ENCODE results near the gene C17orf113.
"Not testable (repeated sequence)": the region's sequence is repeated elsewhere in the genome, so short reads cannot be mapped to it uniquely, and the experiment has no call there.

The C17orf113 gene

DNA sequence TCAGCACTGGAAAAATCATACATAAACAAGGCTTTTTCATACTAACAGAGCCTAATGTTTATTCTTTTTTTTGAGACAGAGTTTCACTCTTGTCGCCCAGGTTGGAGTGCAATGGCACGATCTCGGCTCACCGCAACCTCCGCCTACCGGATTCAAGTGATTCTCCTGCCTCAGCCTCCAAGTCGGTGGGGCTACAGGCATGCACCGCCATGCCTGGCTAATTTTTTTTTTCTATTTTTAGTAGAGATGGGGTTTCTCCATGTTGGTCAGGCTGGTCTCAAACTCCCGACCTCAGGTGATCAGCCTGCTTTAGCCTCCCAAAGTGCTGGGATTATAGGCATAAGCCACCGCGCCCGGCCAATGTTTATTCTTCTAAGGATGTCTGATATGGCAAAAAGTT lies 36.7 kb downstream of the C17orf113 start:
- DNase-seq, result not testable (repeated sequence)

DNA sequence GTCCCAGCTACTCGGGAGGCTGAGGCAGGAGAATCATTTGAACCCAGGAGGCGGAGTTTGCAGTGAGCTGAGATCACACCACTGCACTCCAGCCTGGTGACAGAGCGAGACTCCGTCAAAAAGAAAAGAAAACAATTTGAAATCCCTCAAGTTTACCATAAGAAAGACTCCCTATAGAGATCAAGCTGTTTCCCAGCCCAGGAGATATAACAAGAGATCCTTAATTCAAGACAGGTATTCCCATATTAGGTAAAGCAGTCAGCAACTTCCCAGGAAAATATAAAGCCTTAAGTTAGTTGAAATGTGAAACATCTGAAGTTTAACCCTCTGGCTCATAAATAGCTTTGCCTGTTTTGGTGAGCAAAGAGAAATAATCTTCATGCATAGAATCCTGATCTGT lies 38.0 kb downstream of the C17orf113 start:
- not testable (repeated sequence) for DNase-seq

DNA sequence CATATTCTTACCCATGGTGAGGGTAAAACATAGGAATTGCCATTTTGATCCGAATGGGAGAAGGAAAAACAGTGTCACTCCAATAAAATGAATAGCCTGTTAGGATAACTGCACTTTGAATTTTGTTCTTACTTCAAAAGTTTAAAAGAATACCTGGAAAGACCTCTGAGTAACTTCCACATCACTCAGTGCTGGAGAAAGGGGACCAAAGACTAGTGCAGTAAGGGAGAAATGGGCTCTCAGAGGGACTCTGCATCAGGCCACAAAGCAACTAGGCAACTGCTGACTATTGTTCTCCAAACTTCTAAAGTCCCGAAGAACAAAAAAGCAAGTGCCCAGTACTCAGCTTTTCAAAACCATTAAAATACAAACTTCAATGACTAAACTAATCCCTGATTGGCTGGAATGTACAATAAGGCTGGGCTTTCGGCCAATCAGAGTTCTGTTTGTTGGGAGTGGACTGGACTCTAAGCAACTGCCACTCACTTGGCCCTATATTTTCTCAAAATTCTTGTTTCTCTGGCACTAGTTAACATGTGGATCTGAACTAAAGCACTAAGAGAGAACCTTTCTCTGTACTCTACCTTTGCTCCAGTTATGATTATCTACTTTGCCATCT lies 39.4 kb downstream of the C17orf113 start:
- no peak for DNase-seq

DNA sequence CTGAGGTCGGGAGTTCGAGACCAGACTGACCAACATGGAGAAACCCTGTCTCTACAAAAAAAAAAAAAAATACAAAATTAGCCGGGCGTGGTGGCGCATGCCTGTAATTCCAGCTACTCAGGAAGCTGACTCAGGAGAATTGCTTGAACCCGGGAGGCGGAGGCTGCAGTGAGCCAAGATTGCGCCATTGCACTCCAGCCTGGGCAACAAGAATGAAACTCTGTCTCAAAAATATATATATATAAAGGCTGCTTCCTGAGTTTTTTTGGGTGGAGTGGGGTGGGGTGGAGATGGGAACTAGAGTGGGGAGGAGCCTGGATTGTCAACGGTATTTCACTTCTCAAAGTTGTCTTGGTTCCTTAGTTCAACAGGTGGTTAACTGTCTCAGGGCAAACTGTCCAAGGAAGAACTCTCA lies 40.1 kb downstream of the C17orf113 start:
- peak; percentile 43 for DNase-seq

DNA sequence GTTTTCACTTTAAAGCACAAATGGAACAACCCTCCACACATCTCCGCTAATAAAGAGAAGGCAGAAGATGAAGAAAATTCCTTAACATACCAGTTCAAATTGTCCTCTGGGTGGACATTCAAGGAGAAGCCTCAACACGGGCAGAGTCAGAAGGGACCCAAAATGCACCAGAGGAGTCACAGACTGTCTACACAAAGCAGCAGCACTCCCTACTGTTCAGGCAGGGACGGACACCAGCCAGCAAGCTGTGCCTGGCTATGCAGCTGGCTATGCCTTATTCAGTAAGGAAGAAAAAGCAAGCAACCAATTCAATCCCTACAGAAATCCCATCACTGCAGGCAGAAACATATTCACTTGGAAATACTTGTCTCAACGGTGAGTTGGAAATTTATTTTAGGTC lies 41.2 kb downstream of the C17orf113 start:
- DNase-seq, result no peak

DNA sequence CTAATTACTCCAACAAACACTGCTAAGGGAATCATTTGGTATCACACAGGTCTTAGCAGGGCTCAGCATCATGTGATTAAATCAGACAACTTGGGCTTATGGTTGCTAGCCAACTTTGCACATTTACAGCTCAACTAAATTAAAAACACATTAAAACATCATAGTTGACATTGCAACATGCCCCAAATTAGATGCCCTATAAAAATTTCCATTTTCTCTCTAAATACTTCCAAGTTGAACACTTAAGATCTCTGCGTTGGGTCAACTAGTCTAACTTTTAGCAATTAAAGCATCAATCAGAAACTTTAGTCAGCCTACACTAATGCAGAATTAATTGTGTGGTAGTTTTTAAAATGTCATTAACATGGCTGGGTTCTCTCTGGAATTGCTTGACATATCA lies 45.2 kb downstream of the C17orf113 start:
- no peak for DNase-seq

DNA sequence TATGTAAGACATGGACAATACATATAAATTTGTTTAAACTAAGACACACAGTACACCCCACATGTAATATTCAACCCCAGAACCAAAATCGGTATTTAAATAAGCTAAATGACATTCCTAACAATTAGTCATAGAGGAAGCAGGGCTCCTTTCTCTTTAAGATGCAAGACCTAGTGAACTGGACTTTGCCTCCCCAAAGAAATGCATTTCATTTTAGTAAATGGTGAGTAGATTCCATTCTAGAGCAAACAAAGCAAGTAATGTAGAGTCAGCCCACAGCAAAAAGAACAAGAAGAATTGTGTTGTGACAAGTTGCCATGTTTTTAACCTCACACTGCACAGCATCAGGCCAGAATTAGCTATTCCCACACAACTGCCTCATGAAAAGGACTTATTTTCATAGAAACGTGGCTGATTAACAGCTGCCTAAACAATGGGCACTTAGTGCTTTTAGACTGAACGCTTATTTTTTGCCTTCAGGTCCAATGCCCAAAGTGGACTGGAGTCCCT lies 47.6 kb downstream of the C17orf113 start:
- peak; percentile 35 for DNase-seq

DNA sequence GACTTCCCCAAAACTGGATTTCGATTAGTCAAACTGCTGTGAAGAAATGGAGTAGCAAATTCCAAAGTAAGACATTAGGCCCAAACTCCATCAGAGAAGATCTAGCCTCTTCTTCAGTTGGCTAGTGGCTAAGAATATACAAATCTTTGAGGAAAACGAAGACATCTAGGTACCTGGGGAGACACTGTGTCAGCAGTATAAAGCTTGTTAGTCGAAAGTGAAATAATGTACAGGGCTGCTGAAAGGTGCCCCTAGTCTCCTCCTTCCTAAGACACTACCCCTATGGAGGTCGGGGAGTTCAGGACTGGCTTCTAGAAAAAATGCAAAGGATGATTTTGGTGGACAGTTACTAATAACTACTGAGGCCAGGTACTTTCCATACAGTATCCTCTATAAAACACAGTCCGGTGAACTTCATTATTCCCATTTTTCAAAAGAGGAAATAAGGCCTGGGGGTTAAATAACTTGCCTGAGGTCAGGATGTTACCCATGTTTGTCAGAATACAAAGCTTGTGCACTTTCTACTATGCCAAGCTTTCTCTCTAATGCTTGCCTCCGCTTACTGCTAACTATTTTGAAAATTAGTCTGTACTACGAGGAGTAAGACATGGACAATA lies 48.1 kb downstream of the C17orf113 start:
- DNase-seq, result no peak

DNA sequence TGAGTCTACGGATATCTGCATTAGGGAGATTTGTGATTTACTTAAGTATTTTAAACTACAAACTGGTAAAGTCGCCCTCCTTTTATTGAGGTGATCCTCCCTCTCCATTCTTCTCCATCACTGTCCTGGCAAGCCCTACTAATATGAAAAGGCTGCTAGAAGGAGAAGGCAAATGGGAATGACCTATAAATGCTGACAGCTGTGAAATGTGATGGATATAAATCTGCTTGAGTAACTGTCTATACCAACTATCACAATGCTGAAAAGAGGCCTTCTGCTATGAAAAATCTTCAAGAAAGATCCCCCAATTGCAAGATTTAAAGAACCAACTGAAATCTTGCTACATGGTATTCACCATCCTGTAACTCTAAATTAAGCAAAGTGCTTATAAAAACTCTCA lies 48.7 kb downstream of the C17orf113 start:
- DNase-seq, result no peak

DNA sequence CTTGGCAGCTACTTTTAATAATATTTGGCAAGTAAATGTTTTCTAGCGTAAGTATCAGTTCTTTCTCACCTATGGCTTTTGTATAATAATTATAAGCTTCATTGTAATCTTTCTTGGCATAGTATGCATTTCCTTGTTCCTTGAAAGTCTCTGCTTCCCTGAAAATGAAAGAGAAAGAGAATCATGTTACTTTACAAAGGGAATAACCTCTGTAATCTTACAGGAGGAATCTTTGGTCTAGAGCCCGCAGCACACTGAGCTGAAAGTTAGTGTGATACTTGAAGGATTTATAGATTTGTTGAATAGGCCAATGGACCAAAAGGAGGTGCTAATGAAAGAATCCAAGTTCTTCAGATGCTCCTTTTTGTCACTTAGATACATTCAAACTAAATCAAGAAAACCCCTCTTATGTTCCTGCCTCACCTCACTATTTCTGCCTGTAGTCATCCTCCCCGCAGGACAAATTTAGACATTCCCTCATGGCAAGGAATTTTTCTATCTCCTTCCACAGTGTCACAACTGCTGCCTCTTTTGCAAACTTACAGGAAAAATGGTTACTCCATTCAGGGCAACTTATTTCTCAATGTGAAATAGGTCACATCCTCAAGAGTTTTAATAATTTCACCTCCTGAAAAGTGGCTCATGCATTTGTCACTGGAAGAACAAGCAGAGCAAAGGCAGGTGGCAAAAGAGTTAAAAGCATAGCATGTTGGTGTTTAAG lies 49.8 kb downstream of the C17orf113 start:
- DNase-seq, result no peak

DNA sequence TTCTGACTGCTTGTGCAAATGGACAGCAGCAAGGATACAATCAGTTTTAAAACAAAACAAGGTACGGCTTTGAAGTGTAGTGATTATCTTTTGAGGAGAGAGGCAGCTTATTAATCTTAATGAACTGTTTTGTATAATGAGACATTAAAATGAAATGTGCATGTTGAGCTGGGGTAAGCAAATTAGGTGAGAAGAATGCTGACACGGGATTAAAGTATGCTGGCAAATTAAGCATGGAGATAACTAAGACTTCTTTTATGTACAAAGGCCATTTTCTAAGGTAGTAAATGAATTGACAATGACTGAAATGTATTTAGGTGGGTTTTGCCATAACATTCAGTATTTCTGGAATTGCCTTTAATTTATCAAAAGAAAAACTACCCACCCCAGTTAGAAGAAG lies 51.9 kb downstream of the C17orf113 start:
- no peak for DNase-seq

DNA sequence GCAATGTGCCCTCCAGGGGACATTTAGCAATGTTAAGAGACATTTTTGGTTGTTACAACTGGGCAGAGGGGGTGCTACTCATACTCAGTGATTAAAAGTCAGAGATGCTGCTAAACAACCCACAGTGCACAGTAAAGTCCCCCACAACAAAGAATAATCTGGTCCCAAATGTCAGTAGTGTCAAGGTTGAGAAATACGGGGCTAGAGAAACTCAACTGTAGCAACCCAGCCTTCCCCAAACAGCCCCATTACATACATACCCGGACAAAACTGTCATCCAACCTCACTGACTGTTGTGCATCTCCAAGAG lies 53.6 kb downstream of the C17orf113 start:
- no peak for DNase-seq

DNA sequence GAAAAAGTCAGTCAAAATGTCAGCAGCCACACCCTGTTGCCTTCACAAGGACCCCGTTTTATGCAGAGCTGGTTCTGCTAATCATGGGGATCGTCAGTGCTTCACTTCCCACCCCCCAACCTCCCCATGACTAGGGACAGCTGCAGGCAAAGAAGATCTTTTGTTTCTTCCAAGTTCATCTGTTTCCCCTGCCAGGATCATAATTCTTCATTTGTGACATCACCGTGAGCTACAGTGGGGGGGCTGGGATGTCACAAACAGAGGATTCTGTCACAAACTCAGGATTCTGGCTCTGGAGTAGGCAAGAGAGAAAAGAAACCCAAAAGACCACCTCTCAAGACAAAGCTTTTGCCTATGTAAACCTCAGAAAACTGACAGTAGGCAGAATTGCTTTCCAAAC lies 57.8 kb downstream of the C17orf113 start:
- no peak for DNase-seq

DNA sequence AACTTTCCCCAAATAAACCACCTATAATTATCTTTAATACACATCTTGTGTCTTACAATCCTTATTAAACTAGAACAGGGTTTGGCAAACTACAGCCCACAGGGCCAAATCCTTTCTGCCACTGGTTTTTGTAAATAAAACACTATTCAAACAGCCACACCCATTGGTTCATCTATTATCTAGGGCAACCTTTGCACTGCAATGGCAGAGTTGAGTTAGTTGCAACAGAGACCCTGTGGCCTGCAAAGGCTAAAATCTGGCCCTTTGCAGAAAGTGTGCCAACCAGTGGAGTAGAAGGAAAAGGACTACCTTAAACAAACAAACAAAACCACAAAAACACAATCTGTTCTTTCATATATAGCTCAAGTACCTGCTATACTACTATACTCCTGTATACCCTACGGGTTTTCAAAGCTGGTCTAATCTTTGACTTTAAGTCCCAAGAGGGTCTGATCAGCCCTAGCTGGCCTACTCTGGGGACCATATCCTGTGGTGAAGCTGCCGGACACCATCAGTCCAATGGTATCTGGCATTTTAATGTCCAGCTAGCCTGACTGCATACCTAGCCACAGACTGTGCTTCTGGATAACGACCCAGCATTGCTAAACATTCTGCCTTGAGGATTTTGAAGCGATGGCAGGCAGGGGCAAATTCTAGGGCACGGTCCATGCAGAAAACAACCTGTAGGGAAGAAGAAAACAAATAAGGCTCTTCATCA lies 60.5 kb downstream of the C17orf113 start:
- no peak for DNase-seq

DNA sequence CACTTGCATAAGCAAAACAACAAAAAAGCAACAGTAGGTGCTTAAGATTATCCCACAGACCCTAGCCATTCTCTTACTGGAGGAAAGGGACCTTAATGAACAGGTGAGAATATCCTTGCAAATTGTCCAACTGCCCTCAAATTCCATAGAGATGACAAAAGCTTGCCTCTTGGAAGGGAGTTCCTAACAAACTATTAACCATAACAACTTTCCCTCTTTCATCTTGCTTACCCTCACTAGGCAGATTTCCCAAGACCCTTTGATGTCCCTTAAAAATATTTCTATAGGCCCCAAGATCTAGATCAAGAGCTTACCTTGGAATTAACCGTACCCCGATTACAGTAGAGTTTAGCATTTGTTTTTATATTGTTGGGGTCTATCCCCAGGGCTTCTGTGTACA lies 62.0 kb downstream of the C17orf113 start:
- no peak for DNase-seq

Measured in fibroblast of upper back skin (primary cell).